OCI-LY1 (cell line): Measurements from ENCODE around the gene CD22.

ENCODE experiments used
- H2AFZ ChIP-seq: fragments of 200-600 bp; sonication (generic), shearing (Covaris generic); 2 replicates; pipeline ENCODE4 v1.6.0; 2014; ENCODE audit warnings: antibody characterized with exemption, mild to moderate bottlenecking, low read length
- H3F3A ChIP-seq: fragments of 200-600 bp; sonication (generic), shearing (Covaris generic); 2 replicates; pipeline ENCODE4 v1.6.0; 2014; ENCODE audit warnings: mild to moderate bottlenecking, antibody characterized with exemption, low read length, moderate library complexity; ENCODE audit not compliant: insufficient read depth
- H3K27ac ChIP-seq: fragments of 200-600 bp; sonication (generic); 2 replicates; pipeline ENCODE4 v1.5.1; 2014; ENCODE audit warnings: low read length, mixed run types, mild to moderate bottlenecking, low read depth; ENCODE audit not compliant: poor library complexity, severe bottlenecking
- H3K27me3 ChIP-seq: fragments of 200-600 bp; sonication (generic); 2 replicates; pipeline ENCODE4 v1.6.0; 2014; ENCODE audit warnings: antibody characterized with exemption, mild to moderate bottlenecking, low read length, moderate library complexity; ENCODE audit not compliant: insufficient read depth
- H3K36me3 ChIP-seq: fragments of 200-600 bp; sonication (generic); 2 replicates; pipeline ENCODE4 v1.6.1; 2014; ENCODE audit warnings: mild to moderate bottlenecking, antibody characterized with exemption, low read length, moderate library complexity, mixed read lengths; ENCODE audit not compliant: insufficient read depth
- H3K4me1 ChIP-seq: fragments of 200-600 bp; sonication (generic); 2 replicates; pipeline ENCODE4 v1.5.1; 2014; ENCODE audit warnings: mild to moderate bottlenecking, low read length, moderate library complexity; ENCODE audit not compliant: insufficient read depth, severe bottlenecking
- H3K4me2 ChIP-seq: fragments of 200-600 bp; sonication (generic), shearing (Covaris generic); 2 replicates; pipeline ENCODE4 v1.6.1; 2014; ENCODE audit warnings: low read length
- H3K4me3 ChIP-seq: fragments of 200-600 bp; sonication (generic); 2 replicates; pipeline ENCODE4 v1.5.1; 2014; ENCODE audit warnings: low read length, low read depth, mild to moderate bottlenecking, mixed read lengths; ENCODE audit not compliant: poor library complexity, severe bottlenecking
- H3K79me2 ChIP-seq: fragments of 200-600 bp; shearing (Covaris generic); 2 replicates; pipeline ENCODE4 v1.6.1; 2016; ENCODE audit warnings: mixed run types, low read length, mixed read lengths; ENCODE audit not compliant: insufficient read depth
- H3K9ac ChIP-seq: fragments of 200-600 bp; sonication (generic), shearing (Covaris generic); 2 replicates; pipeline ENCODE4 v1.6.1; 2014; ENCODE audit warnings: mild to moderate bottlenecking, low read length, mixed read lengths
- H3K9me2 ChIP-seq: fragments of 200-600 bp; sonication (generic), shearing (Covaris generic); 2 replicates; pipeline ENCODE4 v1.6.1; 2014; ENCODE audit warnings: low read depth, mild to moderate bottlenecking, low read length, mixed read lengths
- H3K9me3 ChIP-seq: fragments of 200-600 bp; shearing (Covaris generic); 2 replicates; pipeline ENCODE4 v1.6.1; 2014; ENCODE audit warnings: low read length, mixed read lengths
- H4K20me1 ChIP-seq: fragments of 200-600 bp; sonication (generic), shearing (Covaris generic); 2 replicates; pipeline ENCODE4 v1.6.0; 2016; ENCODE audit warnings: mild to moderate bottlenecking, low read length; ENCODE audit not compliant: insufficient read depth
- EZH2 ChIP-seq: fragments of 200-600 bp; sonication (generic), shearing (Covaris generic); IDR thresholded peaks from 2 replicates; pipeline ENCODE4 v1.8.0; 2017; ENCODE audit warnings: borderline replicate concordance, mixed run types, mild to moderate bottlenecking, antibody characterized with exemption, low read length, moderate library complexity, mixed read lengths
- TF ChIP-seq, protein P1 (sequence below): fragments of 200-600 bp; sonication (generic), shearing (Covaris generic); IDR thresholded peaks from 2 replicates; pipeline ENCODE4 v1.5.1; 2017; ENCODE audit warnings: mild to moderate bottlenecking, antibody characterized with exemption, low read length, moderate library complexity, mixed read lengths

Gene CD22

DNA sequence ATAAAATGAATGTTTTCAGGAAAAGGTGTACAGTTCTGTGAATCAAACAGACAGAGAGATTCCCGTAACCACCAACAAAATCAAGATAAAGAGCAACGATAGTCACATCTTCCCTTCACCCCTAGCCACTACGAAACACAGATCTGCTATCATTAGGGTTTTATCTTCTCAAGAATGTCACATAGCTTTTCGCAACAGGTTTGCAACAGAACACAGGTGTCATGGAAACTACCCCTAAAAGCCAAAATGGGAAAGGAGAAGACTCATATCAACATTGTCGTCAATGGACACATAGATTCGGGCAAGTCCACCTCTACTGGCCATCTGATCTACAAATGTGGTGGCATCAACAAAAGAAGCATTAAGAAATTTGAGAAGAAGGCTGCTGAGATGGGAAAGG lies 52.9 kb downstream of the CD22 start:
- no peak overlapping the region for H3K27ac ChIP-seq
- no peaks in the 10 kb centered on the region for H3K79me2 ChIP-seq
- H3K36me3 ChIP-seq = no peaks in the 10 kb centered on the region
- no peaks in the 10 kb centered on the region for H3K9me2 ChIP-seq
- no peak overlapping the region for H3K4me2 ChIP-seq
- H4K20me1 ChIP-seq = no peaks in the 10 kb centered on the region
- H2AFZ ChIP-seq = no peak overlapping the region
- H3K9me3 ChIP-seq = peaks cover 13% of the 10 kb centered on the region
- H3K4me1 ChIP-seq = no peaks in the 10 kb centered on the region
- no peaks in the 10 kb centered on the region for H3F3A ChIP-seq
- TF ChIP-seq, protein P1, sequence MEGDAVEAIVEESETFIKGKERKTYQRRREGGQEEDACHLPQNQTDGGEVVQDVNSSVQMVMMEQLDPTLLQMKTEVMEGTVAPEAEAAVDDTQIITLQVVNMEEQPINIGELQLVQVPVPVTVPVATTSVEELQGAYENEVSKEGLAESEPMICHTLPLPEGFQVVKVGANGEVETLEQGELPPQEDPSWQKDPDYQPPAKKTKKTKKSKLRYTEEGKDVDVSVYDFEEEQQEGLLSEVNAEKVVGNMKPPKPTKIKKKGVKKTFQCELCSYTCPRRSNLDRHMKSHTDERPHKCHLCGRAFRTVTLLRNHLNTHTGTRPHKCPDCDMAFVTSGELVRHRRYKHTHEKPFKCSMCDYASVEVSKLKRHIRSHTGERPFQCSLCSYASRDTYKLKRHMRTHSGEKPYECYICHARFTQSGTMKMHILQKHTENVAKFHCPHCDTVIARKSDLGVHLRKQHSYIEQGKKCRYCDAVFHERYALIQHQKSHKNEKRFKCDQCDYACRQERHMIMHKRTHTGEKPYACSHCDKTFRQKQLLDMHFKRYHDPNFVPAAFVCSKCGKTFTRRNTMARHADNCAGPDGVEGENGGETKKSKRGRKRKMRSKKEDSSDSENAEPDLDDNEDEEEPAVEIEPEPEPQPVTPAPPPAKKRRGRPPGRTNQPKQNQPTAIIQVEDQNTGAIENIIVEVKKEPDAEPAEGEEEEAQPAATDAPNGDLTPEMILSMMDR = no peak
- TF ChIP-seq EZH2 = no peak
- H3K27me3 ChIP-seq = no peaks in the 10 kb centered on the region
- H3K4me3 ChIP-seq = no peak overlapping the region
- no peak overlapping the region for H3K9ac ChIP-seq

DNA sequence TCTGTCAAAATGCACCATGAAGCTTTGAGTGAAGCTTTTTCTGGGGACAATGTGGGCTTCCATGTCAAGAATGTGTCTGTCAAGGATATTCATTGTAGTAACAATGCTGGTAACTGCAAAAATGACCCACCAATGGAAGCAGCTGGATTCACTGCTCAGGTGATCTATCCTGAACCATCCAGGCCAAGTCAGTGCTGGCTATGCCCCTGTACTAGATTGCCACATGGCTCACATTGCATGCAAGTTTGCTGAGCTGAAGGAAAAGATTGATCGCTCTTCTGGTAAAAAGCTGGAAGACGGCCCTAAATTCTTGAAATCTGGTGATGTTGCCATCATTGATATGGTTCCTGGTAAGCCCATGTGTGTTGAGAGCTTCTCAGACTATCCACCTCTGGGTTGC lies 54.5 kb downstream of the CD22 start:
- TF ChIP-seq EZH2 = no peak
- TF ChIP-seq, protein P1 = no peak
- H3K27ac ChIP-seq = no peak overlapping the region
- H3K4me1 ChIP-seq = no peaks in the 10 kb centered on the region
- no peak overlapping the region for H3K4me2 ChIP-seq
- H3F3A ChIP-seq = no peaks in the 10 kb centered on the region
- H4K20me1 ChIP-seq = no peaks in the 10 kb centered on the region
- no peaks in the 10 kb centered on the region for H3K27me3 ChIP-seq
- H3K9me3 ChIP-seq = peaks cover 13% of the 10 kb centered on the region
- H3K79me2 ChIP-seq = no peaks in the 10 kb centered on the region
- no peak overlapping the region for H2AFZ ChIP-seq
- H3K9me2 ChIP-seq = no peaks in the 10 kb centered on the region
- H3K36me3 ChIP-seq = no peaks in the 10 kb centered on the region
- H3K9ac ChIP-seq = no peak overlapping the region
- H3K4me3 ChIP-seq = no peak overlapping the region

DNA sequence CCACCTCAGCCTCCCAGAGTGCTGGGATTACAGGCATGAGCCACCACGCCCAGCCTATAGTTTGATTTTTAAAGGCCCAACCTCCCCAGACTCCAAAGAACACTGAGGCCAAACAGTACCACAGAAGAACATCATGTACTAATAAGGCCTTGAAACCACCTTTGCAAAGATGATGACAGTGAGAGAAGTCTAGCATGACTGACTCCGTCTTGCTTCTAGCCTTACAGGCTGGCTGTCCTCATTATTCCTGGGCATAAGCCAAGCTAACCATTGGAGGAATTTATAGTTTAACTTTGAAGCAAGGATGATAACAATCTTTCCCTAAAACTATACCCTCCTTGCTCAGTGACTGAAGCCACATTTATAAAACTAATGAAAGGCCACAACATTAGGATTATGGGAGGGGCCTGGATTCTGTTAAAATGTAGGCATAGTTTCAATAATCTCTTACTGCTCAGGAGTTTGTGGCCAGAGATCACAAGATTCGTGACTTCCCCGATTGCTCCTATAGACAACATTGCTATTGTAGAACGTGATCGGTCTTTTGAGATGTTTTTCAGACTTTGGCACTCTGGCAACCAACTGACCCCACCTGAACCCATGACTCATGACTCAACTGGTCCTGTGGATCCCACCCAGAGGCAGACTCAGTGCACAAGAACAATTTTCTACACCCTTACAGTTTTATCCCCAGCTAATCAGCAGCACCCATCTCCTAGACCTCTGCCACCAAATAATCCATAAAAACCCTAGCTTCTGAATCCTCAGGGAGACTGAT lies 59.5 kb downstream of the CD22 start:
- Histone ChIP-seq H3K27ac (no peak overlapping the region), H3K36me3 (no peaks in the 10 kb centered on the region), H3K27me3 (no peaks in the 10 kb centered on the region), H3K79me2 (no peaks in the 10 kb centered on the region), H3K9me2 (no peaks in the 10 kb centered on the region), H3K4me1 (no peaks in the 10 kb centered on the region), H2AFZ (no peak overlapping the region), H3K4me2 (no peak overlapping the region), H3F3A (no peaks in the 10 kb centered on the region), H3K9me3 (peaks cover 13% of the 10 kb centered on the region), H3K9ac (no peak overlapping the region), H3K4me3 (no peak overlapping the region), H4K20me1 (no peaks in the 10 kb centered on the region)
- TF ChIP-seq, protein P1 = no peak
- TF ChIP-seq EZH2 = no peak
